Embryonic facial prominence (tissue), 1 donor: ENCODE results near the gene QKI.

Experiments
- DNase-seq: peaks from one replicate; pipeline ENCODE4 v3.0.0-alpha.2; 2016; ENCODE audit errors: extremely low spot score

QKI gene

DNA sequence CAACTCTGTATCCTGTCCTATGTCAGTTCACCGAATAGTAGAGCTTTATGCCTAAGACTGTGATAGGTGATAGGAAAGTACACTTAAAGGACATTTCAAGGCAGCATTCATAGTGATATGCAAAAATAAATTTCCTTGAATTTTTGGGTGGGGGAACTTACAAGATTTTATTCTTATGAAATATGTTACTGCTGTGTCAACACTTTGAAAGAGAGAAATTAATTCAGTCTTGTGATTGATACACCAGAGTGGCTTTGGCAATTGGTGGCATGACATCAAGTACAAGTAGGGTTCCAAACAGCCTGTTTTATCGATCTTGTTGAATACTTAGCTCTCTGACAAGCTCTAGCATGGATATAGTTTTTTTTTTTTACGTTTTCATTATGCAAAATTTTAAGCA lies 72.3 kb downstream of the QKI start:
- no peak for DNase-seq

DNA sequence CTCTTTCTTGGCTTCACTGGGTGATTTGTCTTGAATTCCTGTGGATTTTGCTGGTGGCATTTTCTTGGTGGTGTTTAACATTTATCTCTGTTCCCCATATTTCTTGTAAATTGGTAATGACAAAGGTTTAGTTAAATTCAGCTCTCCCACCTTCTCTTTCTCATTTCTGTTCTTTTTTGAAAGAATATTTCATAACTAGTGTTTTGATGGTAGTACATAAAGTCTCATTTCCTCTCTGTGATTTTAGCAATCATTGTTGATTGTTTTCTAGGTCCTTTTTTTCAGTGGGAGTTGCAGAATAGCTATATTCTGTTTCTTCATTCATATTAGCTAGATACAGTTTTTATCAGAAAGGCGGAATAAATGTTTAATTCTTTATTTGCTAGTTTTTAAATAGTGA lies 73.1 kb downstream of the QKI start:
- DNase-seq: no peak

DNA sequence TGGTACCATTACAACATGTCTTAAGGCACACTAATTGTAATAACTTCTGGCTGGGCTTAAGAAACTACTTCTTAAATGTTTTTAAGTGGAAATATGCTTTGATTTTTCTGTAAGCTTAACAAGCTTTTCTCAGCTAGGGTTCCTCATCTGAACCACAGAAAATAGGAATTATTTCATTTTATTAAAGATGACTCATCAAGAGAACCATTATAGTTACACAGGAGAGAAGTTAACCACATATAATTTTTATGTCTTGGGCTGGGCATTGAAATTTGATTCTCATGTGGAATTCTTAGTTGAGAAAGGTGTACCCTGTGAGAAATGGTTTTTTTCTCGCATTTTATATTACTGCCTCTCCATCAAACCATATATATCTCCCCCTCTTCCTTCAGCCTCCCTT lies 75.1 kb downstream of the QKI start:
- DNase-seq: no peak

DNA sequence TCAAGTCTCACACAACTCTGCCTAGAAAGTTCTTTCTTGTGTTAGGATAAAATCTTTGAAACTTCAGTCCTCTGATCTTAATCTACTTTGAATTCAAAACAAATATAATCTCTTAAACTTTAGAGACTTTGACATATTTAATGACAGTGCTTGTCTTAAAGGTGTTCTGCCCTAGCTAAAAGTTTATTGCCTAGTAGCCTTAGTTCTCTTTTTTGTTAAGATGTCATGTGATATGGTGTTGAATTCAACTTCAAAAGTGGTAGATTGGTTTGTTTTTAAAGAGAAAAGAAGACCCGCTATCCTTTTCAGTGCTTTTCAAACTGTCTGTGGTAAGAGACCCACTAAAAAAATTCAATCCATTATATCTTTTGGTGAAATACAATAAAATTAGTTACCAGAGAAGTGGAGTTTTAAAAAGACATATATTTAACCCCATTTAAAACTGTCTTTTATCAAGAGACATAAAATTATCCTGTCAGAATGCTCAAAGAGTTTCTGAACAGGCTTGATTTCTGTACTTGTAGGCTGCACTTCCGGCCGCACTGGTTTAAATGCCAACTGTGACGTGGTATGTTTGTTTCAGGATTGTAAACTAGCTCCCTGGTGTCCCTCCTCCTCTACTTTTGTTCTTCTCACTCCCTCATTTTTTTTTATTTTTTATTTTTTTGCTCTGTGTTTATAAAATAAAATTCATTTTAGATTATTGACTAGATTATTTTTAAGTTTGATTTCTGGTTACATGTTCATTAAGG lies 76.5 kb downstream of the QKI start:
- DNase-seq: no peak

DNA sequence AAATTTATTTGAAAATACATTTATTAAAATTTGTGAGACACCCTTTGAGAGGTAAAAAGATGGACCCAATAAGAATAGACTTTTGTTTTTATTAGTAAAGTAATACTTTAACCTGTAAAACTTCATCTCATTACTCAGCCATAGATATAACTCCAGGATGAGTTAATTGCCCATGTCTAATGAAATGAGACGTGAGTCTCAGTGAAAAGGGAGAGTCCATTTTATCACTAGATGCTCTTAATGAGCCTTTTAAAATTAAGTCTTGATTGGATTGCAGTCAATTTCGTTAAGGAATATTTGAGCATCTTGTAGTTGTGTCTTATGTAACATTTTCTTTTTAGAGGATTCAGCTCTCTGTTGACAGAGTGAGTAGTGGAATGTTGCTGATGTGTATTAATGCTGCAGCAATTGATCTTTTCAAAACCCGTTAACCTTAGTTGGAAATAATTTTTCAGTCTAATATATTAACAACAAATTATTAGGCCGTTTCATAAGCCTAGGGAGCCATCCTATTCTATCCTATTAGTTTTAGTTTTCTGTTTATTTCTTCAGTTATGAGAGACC lies 77.3 kb downstream of the QKI start:
- no peak for DNase-seq

DNA sequence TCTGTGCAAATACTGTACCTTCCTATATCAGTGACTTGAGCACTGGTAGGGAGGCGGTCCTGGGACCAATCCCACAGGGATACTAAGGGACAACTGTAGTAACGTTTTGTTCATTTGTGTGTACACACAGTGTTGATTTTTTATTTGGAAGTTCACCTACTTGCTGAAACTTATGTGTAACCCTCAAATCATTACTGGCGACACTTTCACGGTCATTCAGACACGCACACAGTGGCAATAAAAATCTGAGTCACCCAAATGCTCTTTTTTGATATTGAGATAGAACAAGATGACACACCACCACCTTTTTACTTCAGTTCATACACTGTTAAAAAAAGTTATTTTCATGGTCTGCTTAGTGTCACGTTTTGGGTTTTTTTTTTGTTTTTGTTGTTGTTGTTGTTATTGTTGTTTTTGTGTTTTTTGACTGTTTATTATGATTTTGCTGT lies 79.8 kb downstream of the QKI start:
- DNase-seq: no peak

DNA sequence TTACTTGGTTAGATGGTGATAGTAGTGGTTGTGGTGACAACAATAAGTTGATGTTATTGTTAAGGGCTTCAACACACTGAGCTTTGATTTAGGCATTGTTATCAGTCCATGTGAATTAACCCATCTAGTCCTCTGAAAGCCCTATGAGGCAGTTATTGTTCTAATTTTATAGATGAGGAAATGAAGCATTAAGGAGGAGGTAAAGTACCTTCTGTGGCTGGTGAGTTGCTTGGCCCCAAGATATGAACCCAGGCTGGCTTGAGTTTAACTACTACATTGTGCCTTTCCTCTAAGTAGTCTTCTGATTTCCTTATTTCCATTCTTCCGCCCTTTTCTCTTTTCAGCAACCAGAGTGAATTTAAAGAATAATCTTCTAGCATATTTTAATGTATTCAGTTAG lies 81.7 kb downstream of the QKI start:
- no peak for DNase-seq

DNA sequence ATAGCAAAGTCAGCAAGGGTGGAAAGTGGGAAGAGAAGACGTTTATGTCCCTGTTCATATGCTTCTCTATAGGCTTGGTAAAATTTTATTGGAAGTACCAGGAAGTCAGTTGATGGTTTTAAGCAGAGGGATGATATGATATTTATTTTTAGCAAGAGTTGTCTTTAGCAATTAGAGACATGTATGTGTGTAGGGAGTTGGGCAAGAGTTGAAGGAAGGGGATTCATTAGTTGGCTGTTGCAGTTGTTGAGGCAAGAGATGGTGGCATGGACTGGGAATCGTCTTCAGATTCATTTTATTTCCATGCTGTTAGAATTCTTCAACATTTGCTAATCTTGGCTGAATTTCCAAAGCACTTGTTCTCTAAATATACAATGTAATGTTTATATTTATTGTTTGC lies 85.6 kb downstream of the QKI start:
- DNase-seq: no peak

DNA sequence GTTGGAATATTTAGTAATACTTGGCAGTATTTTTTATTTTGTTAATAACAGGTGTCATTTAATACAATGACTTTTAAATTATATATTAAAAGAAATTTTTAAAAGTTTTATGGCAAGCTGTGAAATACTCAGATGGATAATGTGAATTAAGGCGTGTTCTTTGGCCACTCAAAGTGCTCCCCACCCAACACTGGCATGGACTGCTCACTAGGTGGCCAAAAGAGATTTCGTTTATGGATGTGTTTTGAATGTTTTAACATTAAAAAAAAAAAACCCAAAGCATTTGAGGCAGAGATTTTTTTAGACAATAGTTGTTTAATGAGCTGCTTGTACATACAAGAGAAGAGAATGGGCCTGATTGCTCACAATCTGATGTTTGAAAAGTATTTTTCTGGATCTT lies 86.5 kb downstream of the QKI start:
- no peak for DNase-seq

DNA sequence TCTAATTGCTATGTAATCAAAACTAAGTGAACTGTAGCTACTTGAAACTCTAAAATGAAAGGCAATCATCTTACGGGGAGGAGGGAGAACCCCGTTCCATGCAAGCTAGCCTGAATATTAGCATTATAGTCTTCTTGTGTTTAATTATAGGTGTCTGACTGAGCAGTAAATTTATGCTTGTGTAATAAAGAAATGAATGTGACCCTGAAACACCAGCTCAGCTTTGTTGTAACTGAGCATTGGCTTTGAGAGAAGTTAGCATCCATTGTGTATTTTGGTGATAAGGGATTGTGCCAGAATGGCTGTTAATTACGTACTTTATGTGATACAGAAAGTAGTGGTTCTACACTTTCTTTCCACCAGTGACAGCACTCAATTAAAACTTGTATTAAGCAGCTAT lies 86.9 kb downstream of the QKI start:
- no peak for DNase-seq

DNA sequence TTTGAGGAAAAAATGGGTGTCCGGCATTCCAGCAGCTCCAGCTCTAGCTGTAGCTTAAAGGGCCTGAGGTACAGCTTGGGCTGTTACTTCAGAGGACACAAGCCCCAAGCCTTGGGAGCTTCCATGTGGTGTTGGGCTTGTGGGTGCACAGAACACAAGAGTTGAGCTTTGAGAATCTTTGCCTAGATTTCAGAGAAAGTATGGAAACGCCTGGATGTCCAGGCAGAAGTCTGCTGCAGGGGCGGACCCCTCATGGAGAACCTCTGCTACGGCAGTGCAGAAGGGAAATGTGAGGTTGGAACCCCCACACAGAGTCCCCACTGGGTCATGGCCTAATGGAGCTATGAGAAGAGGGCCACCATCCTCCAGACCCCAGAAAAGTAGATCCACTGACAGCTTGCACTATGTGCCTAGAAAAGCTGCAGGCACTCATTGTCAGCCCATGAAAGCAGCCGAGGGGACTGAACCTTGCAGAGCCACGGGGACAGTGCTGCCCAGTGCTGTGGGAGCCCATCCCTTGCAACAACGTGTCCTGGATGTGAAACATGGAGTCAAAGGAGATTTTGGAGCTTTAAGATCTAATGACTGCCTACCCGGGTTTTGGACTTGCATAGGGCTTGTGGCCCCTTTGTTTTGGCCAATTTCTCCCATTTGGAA lies 90.6 kb downstream of the QKI start:
- DNase-seq: no peak

DNA sequence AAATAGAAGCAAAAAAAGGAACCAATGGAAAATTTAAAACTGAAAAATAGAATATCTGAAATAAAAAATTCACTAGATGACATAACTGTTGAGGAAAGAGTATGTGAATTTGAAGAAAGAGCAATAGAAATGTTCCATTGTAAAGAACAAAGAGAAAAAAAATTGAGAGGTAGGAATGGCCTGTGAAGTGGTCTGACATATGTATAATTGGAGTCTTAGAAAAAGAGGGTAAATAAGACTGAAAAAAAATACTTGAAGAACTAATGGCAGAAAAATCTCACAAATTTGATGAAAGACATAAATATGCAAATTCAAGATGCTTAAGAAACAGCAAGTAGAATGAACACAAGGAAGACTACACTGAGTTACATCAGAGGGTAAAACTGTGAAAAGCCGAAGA lies 93.4 kb downstream of the QKI start:
- DNase-seq: no peak

DNA sequence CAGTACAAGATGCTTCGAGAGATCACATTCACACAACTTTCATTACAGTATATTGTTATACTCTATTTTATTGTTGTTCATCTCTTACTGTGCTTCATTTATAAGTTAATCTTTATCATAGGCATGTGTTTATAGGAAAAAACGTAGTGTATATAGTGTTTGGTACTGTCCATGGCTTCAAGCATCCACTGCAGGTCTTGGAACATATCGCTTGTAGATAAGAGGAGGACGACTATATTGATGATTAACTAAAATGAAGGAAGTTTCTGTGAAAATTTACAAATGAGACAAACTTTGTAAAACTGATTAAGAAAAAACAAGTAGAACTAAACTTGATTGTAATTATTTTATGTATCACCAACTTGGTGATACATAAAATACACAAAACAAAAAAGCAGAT lies 98.5 kb downstream of the QKI start:
- DNase-seq: no peak

DNA sequence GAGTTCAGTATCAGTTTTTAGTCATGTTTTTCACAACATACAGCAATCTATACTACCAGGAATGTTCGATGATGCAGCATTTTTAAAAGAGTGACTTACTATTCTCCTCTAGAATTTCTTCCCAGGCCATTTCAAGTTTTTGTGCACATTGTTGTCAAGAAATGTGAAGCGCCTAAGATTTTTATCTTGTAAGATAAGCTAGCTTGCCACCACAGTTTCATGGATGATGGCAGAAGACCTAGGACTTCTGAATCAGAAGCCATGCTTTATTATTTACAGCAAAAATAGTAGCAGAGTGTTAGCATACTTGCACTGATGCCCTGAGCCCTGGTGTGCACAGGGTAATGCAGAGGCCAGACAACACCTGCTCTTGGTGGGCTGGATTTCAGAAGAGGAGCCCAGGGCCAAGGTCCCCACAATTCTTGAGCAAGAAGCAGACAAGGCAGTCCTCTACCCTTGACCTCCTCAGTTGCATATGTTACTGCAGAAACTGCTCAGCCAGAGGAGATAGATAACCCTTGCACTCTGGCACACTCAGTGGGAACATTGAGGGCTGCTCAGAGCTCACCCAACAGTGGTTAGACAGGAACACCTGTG lies 99.2 kb downstream of the QKI start:
- DNase-seq: no peak

DNA sequence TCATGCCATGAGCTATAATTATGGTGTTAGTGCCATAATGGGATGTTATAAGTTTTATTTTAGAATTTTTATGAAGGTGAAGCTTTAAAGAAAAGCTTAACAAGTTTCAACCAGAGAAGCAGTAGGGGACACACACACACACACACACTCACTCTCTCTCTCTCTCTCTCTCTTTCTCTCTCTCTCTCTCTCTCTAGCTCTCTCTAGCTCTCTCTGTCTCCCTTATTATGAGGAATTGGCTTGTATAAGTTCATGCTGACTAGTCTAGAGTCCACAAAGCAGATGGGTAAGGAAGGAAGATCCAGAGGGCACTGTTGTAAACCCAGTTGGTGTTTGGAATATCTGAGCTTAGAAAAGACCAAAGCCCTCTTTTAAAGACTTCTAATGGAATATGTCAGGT lies 102.4 kb downstream of the QKI start:
- no peak for DNase-seq

DNA sequence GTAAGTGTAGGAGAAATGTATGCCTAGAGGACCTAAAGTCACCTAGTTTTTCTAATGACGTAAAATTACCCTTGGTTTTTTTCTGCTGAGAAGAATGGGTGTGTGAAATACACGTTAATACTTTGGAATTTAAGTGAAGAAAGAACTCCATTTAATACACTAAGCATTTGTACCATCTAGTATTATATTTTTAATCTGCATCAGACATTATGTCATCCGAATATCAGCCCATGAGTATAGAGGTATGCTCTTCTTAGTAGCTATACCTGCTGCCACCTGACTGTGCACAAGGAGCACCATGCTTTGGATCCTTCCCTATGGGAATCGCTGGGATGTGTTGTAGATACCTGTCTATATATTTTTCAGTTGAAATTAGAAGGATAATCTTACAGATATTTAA lies 106.4 kb downstream of the QKI start:
- DNase-seq: no peak

DNA sequence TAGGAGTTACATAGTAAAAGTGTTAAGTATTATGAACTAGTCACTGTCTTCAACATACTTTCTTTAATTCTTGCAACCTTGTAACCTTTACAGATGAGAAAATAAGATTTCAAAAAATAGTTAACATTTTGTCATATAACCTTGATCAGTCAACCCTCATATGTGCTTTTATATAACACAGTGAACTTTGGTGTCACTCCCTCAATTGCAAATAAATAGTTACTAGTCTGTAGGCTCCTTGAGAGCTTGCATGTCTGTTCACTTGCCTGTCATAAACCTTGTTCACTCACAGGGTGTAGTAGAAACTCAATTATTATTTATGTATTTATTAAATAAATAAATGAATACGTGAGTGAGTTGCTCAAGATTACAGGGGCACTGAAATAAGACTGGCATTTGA lies 107.5 kb downstream of the QKI start:
- no peak for DNase-seq

DNA sequence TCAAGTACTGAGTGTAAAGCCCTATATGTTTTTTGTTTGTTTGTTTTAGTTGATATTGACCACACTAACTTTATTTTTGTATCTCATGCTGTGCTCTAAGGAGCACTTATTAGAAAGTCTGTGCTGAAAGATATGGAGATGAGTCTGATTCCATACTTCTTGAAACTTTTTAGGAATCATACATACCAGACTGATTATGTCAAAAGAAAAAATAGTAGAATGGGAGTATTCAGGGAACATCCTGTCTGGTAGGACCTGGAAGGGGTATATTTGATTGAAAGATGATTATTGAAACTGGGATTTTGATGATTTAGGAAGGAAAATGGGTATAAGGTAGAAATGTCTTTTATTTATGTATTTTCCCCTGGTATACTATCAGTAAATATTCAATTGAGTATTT lies 111.4 kb downstream of the QKI start:
- no peak for DNase-seq

DNA sequence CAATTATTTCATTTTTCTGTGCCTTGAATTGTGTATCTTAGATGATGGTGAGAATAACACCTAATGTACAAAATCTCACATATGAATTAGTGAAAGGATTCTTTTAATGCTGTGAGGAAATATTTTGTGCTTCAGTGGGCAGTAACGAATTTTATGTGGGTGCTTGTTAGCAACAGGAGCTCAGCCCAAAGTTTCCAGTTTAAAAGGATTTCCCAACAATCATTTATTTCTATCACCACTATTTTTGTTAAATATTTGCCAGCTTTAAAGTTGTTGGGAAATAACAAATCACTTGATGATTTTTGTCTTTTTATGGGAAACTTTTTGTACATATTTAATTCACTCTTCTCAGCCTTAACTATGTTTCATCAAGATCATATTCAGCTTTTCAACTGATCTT lies 111.8 kb downstream of the QKI start:
- no peak for DNase-seq

DNA sequence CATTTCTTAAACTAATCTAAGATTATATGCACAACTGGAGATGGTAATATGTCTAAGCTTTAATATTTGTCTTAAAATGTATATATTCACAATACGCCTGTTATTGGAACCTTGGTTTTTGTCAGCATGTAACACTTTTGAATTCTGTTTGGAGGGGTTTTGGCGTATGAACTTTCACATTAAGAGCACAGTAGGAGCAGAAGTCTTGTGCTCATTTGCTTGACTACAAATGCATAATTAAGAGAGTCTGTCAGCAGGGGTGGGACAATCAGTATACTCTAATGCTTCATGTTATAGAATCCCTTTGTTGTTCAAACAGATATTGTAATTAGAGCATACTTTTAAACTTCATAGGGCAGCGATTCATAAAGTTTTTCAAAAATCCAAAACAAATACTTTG lies 112.8 kb downstream of the QKI start:
- DNase-seq: no peak

DNA sequence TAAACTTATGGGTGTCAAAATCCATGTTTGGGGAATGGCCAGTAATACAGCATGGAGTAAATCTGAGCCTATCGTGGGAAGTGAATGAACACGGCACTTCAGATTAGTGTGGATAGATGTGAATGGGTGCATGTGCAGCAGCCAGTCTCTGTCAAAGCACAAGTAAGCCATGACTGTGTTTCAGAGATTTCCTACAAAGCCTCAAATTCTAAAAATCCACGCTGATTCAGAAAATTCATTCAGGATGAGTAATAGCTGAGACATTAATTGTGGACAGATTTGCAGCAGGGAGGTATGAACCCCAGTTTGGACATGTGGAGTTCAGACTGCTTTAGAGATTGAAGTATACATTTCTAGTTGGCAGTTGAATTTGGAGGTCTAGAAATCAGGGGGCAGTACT lies 115.1 kb downstream of the QKI start:
- DNase-seq: no peak

DNA sequence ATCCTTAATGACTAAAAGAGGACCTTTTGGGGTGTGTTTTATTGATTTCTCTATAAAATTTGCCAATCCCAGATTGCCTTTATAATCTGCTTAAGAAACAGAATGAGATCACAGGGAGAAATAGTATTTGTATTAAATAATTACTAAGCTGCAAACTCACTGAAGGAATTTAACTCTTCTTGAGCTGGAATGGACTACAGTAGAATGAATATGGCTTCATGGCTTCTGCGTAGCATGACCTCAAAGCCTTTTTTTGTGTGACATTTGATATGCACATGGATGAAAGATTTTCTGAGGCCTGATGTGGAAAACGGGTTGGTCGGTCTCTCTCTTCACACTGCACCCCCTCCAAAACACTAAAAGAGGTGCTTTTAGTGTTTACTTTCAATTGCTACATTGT lies 115.9 kb downstream of the QKI start:
- DNase-seq: no peak

DNA sequence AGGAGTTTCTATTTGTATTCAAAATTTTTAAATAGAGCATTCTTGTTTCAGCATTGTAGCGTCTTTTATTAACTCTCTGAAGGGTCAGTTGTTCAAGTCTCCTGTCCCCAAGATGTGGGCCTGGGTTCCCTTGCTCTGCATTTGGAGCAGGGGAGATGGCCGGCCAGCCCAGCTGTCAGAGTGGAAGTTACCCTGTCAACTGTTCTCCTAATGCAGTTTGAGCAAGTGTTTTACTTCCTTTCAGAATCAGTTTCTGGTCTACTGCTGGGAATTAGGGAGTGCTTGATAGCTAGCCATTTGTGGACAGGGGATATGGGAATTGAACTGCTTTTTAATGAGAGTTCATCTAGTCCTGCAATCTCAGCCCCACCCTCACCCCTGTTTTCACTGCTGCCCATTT lies 116.6 kb downstream of the QKI start:
- DNase-seq: no peak
